Brain microvascular endothelial cell (primary cell): ENCODE data around the gene IRX1.

Experiments
- DNase-seq: peaks from one replicate; pipeline ENCODE4 v3.0.0-alpha.2; 2020
- H3K27ac ChIP-seq: fragments of 250-450 bp; sonication (Bioruptor Pico); 2 replicates; pipeline ENCODE4 v1.5.1; 2020; ENCODE audit warnings: mild to moderate bottlenecking, moderate library complexity
- H3K27me3 ChIP-seq: fragments of 250-450 bp; sonication (Bioruptor Pico); replicated peaks from 2 replicates; pipeline ENCODE4 v1.5.1; 2020; ENCODE audit warnings: mild to moderate bottlenecking
- H3K36me3 ChIP-seq: fragments of 250-450 bp; sonication (Bioruptor Pico); replicated peaks from 2 replicates; pipeline ENCODE4 v1.5.1; 2020; ENCODE audit warnings: mild to moderate bottlenecking
- H3K4me3 ChIP-seq: 2 replicates; pipeline ENCODE4 v1.5.1; 2011; ENCODE audit warnings: low read depth, mild to moderate bottlenecking, control low read depth, low read length, moderate library complexity
- in situ Hi-C: cut with HindIII; loops from 2 replicates; pipeline ENCODE4 v1.10.0; 2017; ENCODE audit warnings: low sequenced_read_pairs, low pct_ligation_motif_present
- TF ChIP-seq, protein P1 (sequence below): IDR thresholded peaks from 2 replicates; pipeline ENCODE4 v1.5.1; 2011; ENCODE audit warnings: low read depth, mild to moderate bottlenecking, moderate library complexity, low read length, control low read depth, inconsistent platforms; ENCODE audit errors: missing control alignments

Gene IRX1

DNA sequence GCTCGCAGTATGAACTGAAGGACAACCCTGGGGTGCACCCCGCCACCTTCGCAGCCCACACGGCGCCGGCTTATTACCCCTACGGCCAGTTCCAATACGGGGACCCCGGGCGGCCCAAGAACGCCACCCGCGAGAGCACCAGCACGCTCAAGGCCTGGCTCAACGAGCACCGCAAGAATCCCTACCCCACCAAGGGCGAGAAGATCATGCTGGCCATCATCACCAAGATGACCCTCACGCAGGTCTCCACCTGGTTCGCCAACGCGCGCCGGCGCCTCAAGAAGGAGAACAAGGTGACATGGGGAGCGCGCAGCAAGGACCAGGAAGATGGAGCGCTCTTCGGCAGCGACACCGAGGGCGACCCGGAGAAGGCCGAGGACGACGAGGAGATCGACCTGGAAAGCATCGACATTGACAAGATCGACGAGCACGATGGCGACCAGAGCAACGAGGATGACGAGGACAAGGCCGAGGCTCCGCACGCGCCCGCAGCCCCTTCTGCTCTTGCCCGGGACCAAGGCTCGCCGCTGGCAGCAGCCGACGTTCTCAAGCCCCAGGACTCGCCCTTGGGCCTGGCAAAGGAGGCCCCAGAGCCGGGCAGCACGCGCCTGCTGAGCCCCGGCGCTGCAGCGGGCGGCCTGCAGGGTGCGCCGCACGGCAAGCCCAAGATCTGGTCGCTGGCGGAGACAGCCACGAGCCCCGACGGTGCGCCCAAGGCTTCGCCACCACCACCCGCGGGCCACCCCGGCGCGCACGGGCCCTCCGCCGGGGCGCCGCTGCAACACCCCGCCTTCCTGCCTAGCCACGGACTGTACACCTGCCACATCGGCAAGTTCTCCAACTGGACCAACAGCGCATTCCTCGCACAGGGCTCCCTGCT, 3.8 kb downstream of the IRX1 start:
- peaks cover 74% of the 10 kb centered on the region for H3K27me3 ChIP-seq
- H3K36me3 ChIP-seq, result no peaks in the 10 kb centered on the region
- TF ChIP-seq, protein P1, sequence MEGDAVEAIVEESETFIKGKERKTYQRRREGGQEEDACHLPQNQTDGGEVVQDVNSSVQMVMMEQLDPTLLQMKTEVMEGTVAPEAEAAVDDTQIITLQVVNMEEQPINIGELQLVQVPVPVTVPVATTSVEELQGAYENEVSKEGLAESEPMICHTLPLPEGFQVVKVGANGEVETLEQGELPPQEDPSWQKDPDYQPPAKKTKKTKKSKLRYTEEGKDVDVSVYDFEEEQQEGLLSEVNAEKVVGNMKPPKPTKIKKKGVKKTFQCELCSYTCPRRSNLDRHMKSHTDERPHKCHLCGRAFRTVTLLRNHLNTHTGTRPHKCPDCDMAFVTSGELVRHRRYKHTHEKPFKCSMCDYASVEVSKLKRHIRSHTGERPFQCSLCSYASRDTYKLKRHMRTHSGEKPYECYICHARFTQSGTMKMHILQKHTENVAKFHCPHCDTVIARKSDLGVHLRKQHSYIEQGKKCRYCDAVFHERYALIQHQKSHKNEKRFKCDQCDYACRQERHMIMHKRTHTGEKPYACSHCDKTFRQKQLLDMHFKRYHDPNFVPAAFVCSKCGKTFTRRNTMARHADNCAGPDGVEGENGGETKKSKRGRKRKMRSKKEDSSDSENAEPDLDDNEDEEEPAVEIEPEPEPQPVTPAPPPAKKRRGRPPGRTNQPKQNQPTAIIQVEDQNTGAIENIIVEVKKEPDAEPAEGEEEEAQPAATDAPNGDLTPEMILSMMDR, result no peak
- in situ Hi-C loops, result no loop called here
- H3K4me3 ChIP-seq, result no peak overlapping the region
- H3K27ac ChIP-seq, result no peak overlapping the region
- DNase-seq, result no peak

DNA sequence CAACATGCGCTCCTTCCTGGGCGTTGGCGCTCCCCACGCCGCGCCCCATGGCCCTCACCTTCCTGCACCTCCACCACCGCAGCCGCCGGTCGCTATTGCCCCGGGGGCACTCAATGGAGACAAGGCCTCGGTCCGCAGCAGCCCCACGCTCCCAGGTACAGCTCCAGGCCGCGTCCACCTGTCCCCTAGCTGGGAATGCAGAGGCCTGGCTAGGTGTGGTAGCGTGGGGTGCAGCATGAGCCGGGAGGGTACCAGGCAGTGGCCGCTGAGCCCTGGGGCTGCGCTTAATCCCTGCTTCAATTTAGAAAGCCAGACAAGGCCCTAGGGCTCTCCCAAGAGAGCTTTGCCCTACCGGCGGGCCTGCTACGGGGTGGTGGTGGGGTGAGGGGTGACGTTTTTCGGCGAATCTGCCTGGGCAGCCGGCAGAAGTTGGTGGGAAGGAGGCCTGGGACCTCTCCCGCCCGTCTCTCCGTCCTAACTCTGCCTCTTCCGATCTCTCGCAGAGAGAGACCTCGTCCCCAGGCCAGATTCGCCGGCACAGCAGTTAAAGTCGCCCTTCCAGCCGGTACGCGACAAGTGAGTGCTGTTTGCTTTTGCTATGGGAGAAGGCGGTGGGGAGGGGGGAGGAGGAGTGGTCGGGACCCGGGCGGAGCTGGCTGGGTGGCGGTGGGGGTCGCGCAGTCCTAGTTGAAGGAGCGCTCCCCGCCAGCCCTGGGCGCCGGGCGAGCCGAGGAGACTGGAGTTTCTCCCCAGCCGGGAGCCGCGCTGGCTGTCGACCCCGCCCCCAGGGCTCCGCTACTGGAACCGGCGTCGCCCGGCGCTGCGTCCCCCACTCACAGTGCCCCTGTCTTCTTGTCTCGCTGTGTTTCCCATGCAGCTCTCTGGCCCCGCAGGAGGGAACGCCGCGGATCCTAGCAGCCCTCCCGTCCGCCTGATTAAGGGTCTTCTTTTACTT, 4.8 kb downstream of the IRX1 start:
- H3K27me3 ChIP-seq, result peaks cover 66% of the 10 kb centered on the region
- H3K4me3 ChIP-seq, result no peak overlapping the region
- no peak overlapping the region for H3K27ac ChIP-seq
- in situ Hi-C loops, result no loop called here
- no peaks in the 10 kb centered on the region for H3K36me3 ChIP-seq
- TF ChIP-seq, protein P1, result no peak
- no peak for DNase-seq

GRCh38 chr5:3601061-3601710, 5.6 kb downstream of the IRX1 start:
- H3K27ac ChIP-seq, result no peak overlapping the region
- peaks cover 62% of the 10 kb centered on the region for H3K27me3 ChIP-seq
- DNase-seq, result no peak
- TF ChIP-seq, protein P1, result no peak
- no peaks in the 10 kb centered on the region for H3K36me3 ChIP-seq
- in situ Hi-C loops, result no loop called here
- no peak overlapping the region for H3K4me3 ChIP-seq

DNA sequence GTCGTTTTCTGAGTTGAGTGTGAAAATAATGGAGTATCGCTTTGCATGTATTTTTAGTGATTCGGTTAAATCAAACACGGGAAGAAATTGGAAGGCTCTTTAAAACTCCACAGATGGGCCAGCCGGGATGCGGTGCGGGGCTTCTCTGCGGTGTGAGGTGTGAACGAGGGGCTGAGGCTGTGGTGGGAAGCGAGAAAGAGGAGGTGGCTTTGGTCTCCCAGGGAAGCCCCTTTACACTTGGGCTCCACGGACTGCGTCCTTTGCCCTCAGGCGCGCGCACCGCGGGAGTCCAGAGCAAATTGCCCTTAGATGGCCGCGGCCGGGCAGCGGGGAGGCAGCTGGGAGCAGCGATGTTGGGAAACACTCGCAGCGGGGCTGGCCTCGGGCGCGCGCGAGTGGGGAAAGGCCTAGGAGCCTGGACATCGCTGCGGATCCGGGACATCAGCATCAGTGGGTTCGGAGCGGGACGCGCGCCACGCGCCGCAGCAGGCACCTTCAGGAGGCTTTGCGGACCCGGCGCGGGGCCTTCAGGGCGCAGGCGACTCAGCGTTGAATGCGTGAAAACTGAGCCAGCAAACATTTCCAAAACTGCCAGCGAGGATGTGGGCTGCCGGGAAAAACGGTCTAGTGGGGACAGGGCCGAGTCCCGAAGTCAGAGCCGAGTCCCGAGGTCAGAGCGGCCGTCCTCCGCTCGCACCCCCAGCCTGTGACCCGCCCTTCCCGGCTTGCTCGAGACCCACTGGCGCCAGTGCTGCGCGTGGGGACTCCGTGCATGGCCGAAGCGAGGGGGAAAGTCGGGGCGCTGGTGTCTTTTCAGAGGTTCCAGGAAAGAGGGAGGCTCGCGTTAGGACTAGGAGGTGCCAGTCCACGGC, 6.5 kb downstream of the IRX1 start:
- TF ChIP-seq, protein P1, result no peak
- no peak overlapping the region for H3K27ac ChIP-seq
- H3K4me3 ChIP-seq, result no peak overlapping the region
- in situ Hi-C loops, result no loop called here
- H3K36me3 ChIP-seq, result no peaks in the 10 kb centered on the region
- no peak for DNase-seq
- peaks cover 53% of the 10 kb centered on the region for H3K27me3 ChIP-seq

- Histone ChIP-seq H3K36me3 (no peaks in the 10 kb centered on the region), H3K4me3 (no peak overlapping the region), H3K27ac (no peak overlapping the region), H3K27me3 (peaks cover 45% of the 10 kb centered on the region)
- in situ Hi-C loops, result no loop called here
- no peak for DNase-seq
- TF ChIP-seq, protein P1, result peak; percentile 52
Observed at GRCh38 chr5:3602785-3603502, 7.3 kb downstream of the IRX1 start.
